ENCODE data around the gene CKAP5. TPM values are rescaled to one million over a fixed set of nuclear protein-coding genes. Genes with fewer than 3 reads are reported as not detected.

CKAP5 gene
- polyA plus RNA-seq (2011; rRNA removed) (93.1 and 114 TPM in 2 replicates), polyA minus RNA-seq (2011; rRNA and poly(A)+ RNA removed) (120 and 138 TPM in 2 replicates)

- ChIA-PET POLR2A (interaction anchor here (1.1 kb wide), 1 partner anchor 19 kb away, joined by 3 read pairs; no protein-coding TSS in a partner anchor), CTCF (no interaction called here)
- Histone ChIP-seq H3K27me3 (ENCODE audit: control insufficient read depth, insufficient read depth, low read length) (no peaks in the 10 kb centered on the region), H3K9me3 (ENCODE audit: control insufficient read depth, insufficient read depth, low read length) (no peaks in the 10 kb centered on the region; the same call in 1 of the 2 replicates), H3K27ac (ENCODE audit: low read depth, low read length) (peak within 1 kb of the TSS; percentile 31), H3K4me3 (ENCODE audit: low read depth, low read length) (peak within 1 kb of the TSS; percentile 95)
- no peak for TF ChIP-seq CTCF (IDR thresholded peaks at IDR 0.05; ENCODE audit: low read depth, low read length)
- peak; percentile 53 for DNase-seq (ENCODE audit: low read depth, low spot score)
Measured at GRCh38 chr11:46845740-46846509, at the start of gene CKAP5. Gene CKAP5, minus strand, starts transcription at chr11:46846280. Its CDS starts 25,049 bp downstream, at chr11:46821231.

GRCh38 chr11:46895821-46896220, 49.7 kb upstream of the CKAP5 start:
- Histone ChIP-seq H3K27ac (ENCODE audit: low read depth, low read length) (no peak overlapping the region), H3K4me3 (ENCODE audit: low read depth, low read length) (no peak overlapping the region), H3K9me3 (ENCODE audit: control insufficient read depth, insufficient read depth, low read length) (no peaks in the 10 kb centered on the region), H3K27me3 (ENCODE audit: control insufficient read depth, insufficient read depth, low read length) (no peaks in the 10 kb centered on the region)
- no peak for TF ChIP-seq CTCF (IDR thresholded peaks at IDR 0.05; ENCODE audit: low read depth, low read length)
- ChIA-PET POLR2A (no interaction called here), CTCF (interaction anchor here (7.4 kb wide), 1 partner anchor 257 kb away, joined by 73 read pairs; no protein-coding TSS in a partner anchor)
- DNase-seq (ENCODE audit: low read depth, low spot score), result no peak

- H3K4me3 ChIP-seq (ENCODE audit: low read depth, low read length), result no peak overlapping the region
- no peak for TF ChIP-seq CTCF (IDR thresholded peaks at IDR 0.05; ENCODE audit: low read depth, low read length)
- ChIA-PET CTCF (interaction anchor here (7.4 kb wide), 1 partner anchor 258 kb away, joined by 73 read pairs; no protein-coding TSS in a partner anchor), POLR2A (no interaction called here)
- no peaks in the 10 kb centered on the region for H3K27me3 ChIP-seq (ENCODE audit: control insufficient read depth, insufficient read depth, low read length)
- H3K9me3 ChIP-seq (ENCODE audit: control insufficient read depth, insufficient read depth, low read length), result no peaks in the 10 kb centered on the region
- no peak overlapping the region for H3K27ac ChIP-seq (ENCODE audit: low read depth, low read length)
- no peak for DNase-seq (ENCODE audit: low read depth, low spot score)
Measured at GRCh38 chr11:46894961-46895360, 48.9 kb upstream of the CKAP5 start.

- peak overlapping the region; percentile 21 for H3K27ac ChIP-seq (ENCODE audit: low read depth, low read length)
- no peak overlapping the region for H3K4me3 ChIP-seq (ENCODE audit: low read depth, low read length)
- no peak for DNase-seq (ENCODE audit: low read depth, low spot score)
- no peaks in the 10 kb centered on the region for H3K27me3 ChIP-seq (ENCODE audit: control insufficient read depth, insufficient read depth, low read length)
- no peaks in the 10 kb centered on the region for H3K9me3 ChIP-seq (ENCODE audit: control insufficient read depth, insufficient read depth, low read length)
- no peak for TF ChIP-seq CTCF (IDR thresholded peaks at IDR 0.05; ENCODE audit: low read depth, low read length)
- ChIA-PET POLR2A (no interaction called here), CTCF (interaction anchor here (0.6 to 7.4 kb wide), 2 partner anchors 11 to 258 kb away, joined by 5 to 73 read pairs; no protein-coding TSS in a partner anchor)
Measured at GRCh38 chr11:46894506-46894905, 48.4 kb upstream of the CKAP5 start.

GRCh38 chr11:46892838-46893237, 46.8 kb upstream of the CKAP5 start:
- Histone ChIP-seq H3K4me3 (ENCODE audit: low read depth, low read length) (no peak overlapping the region), H3K27ac (ENCODE audit: low read depth, low read length) (no peak overlapping the region), H3K27me3 (ENCODE audit: control insufficient read depth, insufficient read depth, low read length) (no peaks in the 10 kb centered on the region), H3K9me3 (ENCODE audit: control insufficient read depth, insufficient read depth, low read length) (no peaks in the 10 kb centered on the region)
- ChIA-PET CTCF (interaction anchor here (1.0 to 7.4 kb wide), 2 partner anchors 11 to 260 kb away, joined by 3 to 73 read pairs; no protein-coding TSS in a partner anchor), POLR2A (no interaction called here)
- no peak for TF ChIP-seq CTCF (IDR thresholded peaks at IDR 0.05; ENCODE audit: low read depth, low read length)
- no peak for DNase-seq (ENCODE audit: low read depth, low spot score)

All from AG04450 (cell line).